ENCODE measurements around the gene UBL4B.

Gene UBL4B

DNA sequence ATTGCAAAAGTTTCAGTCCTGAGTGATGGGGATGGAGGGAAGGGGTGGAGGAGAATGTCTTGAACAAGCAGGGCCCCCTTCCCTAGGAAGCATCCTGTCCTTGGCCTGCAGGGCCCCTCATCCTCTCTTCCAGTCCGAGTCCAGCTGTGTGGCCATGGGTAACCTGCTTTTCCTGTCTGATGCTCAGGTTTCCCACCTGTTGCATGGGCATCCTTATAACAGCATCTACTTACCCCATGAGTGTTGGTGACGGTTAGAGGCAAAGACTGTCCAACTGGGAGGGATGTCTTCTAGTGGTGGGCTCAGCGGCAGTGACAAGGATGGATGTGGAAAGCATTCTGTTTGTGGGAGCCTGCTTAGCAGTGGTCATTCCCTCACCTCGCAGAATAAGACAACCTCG, 1.9 kb downstream of the UBL4B start:
- TF ChIP-seq, protein P1, sequence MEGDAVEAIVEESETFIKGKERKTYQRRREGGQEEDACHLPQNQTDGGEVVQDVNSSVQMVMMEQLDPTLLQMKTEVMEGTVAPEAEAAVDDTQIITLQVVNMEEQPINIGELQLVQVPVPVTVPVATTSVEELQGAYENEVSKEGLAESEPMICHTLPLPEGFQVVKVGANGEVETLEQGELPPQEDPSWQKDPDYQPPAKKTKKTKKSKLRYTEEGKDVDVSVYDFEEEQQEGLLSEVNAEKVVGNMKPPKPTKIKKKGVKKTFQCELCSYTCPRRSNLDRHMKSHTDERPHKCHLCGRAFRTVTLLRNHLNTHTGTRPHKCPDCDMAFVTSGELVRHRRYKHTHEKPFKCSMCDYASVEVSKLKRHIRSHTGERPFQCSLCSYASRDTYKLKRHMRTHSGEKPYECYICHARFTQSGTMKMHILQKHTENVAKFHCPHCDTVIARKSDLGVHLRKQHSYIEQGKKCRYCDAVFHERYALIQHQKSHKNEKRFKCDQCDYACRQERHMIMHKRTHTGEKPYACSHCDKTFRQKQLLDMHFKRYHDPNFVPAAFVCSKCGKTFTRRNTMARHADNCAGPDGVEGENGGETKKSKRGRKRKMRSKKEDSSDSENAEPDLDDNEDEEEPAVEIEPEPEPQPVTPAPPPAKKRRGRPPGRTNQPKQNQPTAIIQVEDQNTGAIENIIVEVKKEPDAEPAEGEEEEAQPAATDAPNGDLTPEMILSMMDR (conservative IDR thresholded peaks at IDR 0.05; ENCODE audit: low read depth, low read length): no peak
- H3K4me3 ChIP-seq (ENCODE audit: low read length): no peak overlapping the region
- no peak for DNase-seq (ENCODE audit: low read depth)

DNA sequence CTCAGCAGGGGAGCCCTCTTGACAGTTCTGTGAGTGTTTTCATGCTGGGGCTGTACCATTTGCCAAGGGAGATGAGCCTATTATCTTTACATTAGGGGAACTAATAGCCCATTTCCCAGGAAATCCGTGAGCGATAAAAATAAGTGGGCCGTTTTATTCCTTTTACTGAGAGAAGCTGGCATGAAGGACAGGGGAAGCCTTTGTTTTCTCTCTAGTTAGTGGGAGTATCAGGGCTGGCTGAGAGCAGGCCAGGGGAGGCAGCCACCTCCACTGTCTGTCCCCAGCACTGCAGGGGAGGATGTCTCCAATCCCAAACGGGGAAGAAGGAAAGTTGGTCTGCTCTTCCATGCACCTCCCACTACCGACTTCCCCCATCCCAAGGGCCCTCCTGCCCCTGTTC, 2.5 kb downstream of the UBL4B start:
- TF ChIP-seq, protein P1 (conservative IDR thresholded peaks at IDR 0.05; ENCODE audit: low read depth, low read length): no peak
- H3K4me3 ChIP-seq (ENCODE audit: low read length): no peak overlapping the region
- DNase-seq (ENCODE audit: low read depth): no peak

DNA sequence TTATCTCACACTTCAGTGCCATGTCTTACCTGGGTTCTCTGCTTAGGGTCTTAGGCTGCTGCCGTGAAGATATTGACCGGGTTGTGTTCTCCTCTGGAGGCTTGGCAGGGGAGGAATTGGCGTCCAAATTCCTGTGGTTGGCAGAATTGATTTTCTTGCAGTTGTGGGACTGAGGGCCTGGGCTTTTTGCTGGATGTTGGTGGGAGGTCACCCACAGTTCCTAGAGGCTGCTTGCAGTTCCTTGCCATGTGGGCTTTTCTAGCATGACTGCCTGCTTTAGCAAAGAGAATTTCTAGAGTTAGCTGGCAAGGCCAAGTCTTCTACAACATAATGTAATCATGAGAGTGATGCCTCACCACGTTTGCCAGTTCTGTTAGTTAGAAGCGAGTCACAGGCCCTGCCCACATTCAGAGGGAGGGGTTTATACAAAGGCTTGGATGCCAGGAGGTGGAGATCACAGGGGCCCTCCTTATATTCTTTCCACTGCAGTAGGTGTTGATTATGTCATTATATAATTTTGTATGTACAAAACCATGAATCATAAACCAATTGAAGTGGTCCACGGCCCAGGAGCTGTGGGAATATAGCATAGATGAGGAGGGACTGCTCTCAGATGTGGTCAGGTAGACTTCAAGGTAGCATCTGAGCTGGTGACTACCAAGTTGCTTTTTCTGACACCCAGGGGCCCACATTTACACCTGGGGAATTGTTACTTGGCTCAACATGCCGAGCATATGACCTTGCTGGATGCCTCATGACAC, 6.6 kb downstream of the UBL4B start:
- H3K4me3 ChIP-seq (ENCODE audit: low read length): no peak overlapping the region
- TF ChIP-seq, protein P1 (conservative IDR thresholded peaks at IDR 0.05; ENCODE audit: low read depth, low read length): no peak
- DNase-seq (ENCODE audit: low read depth): no peak

DNA sequence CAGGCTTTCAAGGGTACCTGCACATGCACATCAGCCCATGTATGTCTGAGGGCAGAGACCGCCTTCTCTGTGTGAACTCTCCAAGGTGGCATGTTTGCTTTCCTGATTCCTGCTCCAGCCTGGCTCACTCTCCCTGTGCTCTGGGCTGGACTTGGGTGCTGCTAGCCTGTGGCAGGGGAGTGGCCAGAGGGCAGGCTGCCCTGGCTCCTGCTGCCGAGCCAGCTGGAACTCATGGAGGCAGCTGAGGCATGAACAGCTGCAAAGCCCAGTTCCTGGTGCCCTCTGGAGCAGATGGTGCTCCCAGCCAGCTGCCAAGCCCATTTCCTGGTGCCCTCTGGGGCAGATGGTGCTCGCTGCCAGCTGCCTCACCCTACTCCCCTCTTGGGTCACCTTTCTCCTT, 7.6 kb downstream of the UBL4B start:
- H3K4me3 ChIP-seq (ENCODE audit: low read length): no peak overlapping the region
- TF ChIP-seq, protein P1 (conservative IDR thresholded peaks at IDR 0.05; ENCODE audit: low read depth, low read length): no peak
- DNase-seq (ENCODE audit: low read depth): no peak

DNA sequence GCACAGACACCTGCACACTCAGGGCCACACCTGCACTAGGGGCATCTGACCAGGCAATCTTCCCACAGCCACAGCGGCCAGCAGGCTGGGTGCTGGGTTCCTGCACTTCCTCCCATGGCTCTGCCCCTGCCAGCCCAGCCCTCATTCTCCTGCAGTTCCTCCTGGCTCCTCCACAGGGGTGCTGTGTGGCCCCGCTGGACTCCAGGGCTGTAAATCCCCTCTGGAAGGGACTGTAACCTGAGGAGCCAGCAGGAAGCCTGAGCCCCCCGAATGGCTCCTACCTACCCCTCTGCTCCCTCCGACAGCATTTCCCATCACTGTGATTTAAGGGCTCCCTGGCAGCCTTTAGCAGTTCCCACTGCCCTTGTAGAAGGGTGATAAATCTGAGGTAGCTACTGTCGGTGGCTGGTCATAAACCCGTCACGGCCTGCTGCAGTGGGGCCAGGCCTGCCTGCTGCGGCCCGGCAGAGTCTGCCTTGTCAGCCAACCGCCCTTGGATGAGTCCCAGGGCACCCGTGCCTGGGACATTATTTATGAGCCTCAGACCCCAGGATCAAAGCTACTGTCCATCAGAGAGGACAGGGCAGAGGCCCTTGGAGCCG, 8.8 kb downstream of the UBL4B start:
- H3K4me3 ChIP-seq (ENCODE audit: low read length): no peak overlapping the region
- DNase-seq (ENCODE audit: low read depth): no peak
- TF ChIP-seq, protein P1 (conservative IDR thresholded peaks at IDR 0.05; ENCODE audit: low read depth, low read length): no peak

DNA sequence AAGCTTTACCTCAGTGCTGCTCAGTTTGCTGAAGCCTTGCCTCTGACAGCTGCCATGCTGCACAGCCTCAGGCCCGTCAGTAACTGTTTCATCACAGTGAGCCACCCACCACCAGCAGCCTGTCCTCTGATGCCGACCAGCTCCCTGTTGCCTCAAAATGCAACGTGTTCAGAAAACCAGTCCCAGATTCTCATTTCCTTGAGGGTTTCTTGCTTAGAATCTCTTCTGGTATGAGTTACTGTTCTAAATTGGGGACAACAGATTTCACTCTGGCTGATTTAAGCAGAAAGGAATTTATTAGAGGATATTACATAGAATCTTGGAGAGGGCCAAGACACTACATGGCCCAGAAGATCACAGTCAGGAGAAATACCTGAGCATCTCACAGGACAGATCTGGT, 11.0 kb downstream of the UBL4B start:
- H3K4me3 ChIP-seq (ENCODE audit: low read length): no peak overlapping the region
- TF ChIP-seq, protein P1 (conservative IDR thresholded peaks at IDR 0.05; ENCODE audit: low read depth, low read length): no peak
- DNase-seq (ENCODE audit: low read depth): no peak

DNA sequence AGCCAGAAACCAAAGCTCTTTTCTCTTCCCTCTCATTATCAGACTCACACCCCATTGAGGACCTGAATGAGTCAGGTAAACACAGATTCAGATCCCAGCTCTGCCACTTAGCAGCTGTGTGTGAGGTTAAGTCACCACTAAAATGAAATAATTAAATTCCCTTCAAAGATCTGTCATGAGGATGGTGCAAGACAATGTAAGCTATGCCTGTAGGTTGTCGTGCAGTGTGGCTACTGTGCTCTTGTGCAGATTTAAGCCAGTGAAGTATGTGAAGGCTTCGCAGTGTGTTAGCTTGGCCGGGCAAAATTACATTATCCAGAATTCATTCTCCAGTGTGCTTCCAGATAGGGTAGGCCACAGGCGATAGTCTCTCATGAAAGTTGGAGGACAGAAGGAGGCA, 13.6 kb downstream of the UBL4B start:
- no peak for DNase-seq (ENCODE audit: low read depth)
- TF ChIP-seq, protein P1 (conservative IDR thresholded peaks at IDR 0.05; ENCODE audit: low read depth, low read length): no peak
- no peak overlapping the region for H3K4me3 ChIP-seq (ENCODE audit: low read length)

Measured in retinal pigment epithelial cell (primary cell).